ENCODE measurements around the gene HEATR9.

The HEATR9 gene

DNA sequence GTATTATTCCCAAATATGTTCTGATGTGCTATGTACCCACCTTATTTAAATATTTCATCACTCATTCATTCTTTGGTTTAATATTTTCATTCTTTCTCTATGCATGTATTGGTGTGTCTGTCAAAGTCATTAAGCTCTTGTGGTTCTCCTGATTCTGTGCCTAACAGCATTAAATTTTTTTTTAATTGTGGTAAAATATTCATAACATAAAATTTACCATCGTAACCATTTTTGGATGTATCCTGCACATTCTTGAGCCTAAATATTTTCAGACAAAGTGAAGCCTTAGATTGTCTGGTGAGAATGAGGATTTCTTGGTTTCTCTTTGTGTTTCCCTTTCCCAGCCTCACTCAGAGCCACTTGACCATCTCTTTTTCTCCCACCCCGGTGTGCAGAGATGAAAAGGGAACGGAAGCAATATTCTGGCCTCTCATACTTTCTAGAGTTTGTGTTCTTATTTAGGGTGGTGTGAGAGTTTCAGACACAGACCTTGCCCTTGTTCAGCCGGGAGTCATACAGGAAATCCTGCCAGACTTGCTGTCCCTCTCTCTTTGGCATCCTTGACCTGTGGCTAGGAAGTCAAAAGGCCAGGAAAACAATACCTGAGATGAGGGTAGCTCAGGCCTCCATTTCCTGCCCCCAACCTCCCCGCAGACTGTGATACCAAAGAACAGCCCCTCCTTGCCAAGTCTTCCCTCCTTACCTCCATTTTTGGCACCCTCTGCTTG lies 6.5 kb upstream of the HEATR9 start:
- Histone ChIP-seq H3K27ac (no peak overlapping the region), H3K27me3 (no peaks in the 10 kb centered on the region), H3K4me3 (ENCODE audit: low read depth in 1 of 2, low read length in 1 of 2) (no peak overlapping the region), H3K4me1 (ENCODE audit: control insufficient read depth in 1 of 2, insufficient read depth in 1 of 2, low read depth in 1 of 2, low read length in 1 of 2) (no peaks in the 10 kb centered on the region), H3K36me3 (no peaks in the 10 kb centered on the region), H3K9me3 (no peaks in the 10 kb centered on the region)
- TF ChIP-seq, protein P1, sequence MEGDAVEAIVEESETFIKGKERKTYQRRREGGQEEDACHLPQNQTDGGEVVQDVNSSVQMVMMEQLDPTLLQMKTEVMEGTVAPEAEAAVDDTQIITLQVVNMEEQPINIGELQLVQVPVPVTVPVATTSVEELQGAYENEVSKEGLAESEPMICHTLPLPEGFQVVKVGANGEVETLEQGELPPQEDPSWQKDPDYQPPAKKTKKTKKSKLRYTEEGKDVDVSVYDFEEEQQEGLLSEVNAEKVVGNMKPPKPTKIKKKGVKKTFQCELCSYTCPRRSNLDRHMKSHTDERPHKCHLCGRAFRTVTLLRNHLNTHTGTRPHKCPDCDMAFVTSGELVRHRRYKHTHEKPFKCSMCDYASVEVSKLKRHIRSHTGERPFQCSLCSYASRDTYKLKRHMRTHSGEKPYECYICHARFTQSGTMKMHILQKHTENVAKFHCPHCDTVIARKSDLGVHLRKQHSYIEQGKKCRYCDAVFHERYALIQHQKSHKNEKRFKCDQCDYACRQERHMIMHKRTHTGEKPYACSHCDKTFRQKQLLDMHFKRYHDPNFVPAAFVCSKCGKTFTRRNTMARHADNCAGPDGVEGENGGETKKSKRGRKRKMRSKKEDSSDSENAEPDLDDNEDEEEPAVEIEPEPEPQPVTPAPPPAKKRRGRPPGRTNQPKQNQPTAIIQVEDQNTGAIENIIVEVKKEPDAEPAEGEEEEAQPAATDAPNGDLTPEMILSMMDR (IDR thresholded peaks at IDR 0.05) = no peak

DNA sequence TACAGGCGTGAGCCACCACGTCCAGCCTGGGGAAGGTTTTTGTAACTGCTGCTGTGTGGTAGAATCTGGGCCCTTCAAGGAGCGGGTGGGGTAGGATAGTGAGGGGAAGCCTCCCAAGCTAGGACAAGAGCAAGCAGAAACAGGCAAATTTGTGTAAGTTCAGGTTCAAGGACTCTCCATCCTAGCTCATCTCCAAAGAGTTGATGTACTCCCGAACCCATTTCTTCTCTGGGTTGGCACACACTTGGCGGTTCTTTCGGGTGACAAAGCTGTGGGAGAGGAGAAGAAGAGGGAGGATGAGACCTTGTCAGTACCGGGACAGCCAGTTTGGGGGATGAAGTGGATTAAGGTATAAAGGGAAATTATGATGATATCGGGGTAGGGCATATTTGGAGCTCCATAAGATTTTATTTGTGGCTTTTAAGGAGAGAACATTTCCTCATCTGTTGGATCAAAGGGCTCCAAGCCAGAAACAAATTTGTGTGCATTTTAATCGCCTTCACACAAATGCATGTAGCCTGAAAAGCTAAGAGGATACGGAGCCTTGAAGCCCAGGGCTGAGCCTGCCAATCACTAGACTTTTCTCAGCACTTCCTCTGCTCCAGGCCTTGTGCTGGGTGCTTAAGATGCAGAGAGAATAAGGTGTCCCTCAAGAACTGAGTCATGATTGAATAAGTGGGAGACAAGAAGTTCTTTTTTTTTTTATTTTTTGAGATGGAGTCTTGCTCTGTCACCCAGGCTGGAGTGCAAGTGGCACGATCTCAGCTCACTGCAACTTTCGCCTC lies 3.7 kb upstream of the HEATR9 start:
- Histone ChIP-seq H3K36me3 (no peaks in the 10 kb centered on the region), H3K9me3 (no peaks in the 10 kb centered on the region), H3K27ac (no peak overlapping the region), H3K27me3 (no peaks in the 10 kb centered on the region), H3K4me3 (ENCODE audit: low read depth in 1 of 2, low read length in 1 of 2) (no peak overlapping the region), H3K4me1 (ENCODE audit: control insufficient read depth in 1 of 2, insufficient read depth in 1 of 2, low read depth in 1 of 2, low read length in 1 of 2) (no peaks in the 10 kb centered on the region)
- TF ChIP-seq, protein P1 (IDR thresholded peaks at IDR 0.05) = no peak

DNA sequence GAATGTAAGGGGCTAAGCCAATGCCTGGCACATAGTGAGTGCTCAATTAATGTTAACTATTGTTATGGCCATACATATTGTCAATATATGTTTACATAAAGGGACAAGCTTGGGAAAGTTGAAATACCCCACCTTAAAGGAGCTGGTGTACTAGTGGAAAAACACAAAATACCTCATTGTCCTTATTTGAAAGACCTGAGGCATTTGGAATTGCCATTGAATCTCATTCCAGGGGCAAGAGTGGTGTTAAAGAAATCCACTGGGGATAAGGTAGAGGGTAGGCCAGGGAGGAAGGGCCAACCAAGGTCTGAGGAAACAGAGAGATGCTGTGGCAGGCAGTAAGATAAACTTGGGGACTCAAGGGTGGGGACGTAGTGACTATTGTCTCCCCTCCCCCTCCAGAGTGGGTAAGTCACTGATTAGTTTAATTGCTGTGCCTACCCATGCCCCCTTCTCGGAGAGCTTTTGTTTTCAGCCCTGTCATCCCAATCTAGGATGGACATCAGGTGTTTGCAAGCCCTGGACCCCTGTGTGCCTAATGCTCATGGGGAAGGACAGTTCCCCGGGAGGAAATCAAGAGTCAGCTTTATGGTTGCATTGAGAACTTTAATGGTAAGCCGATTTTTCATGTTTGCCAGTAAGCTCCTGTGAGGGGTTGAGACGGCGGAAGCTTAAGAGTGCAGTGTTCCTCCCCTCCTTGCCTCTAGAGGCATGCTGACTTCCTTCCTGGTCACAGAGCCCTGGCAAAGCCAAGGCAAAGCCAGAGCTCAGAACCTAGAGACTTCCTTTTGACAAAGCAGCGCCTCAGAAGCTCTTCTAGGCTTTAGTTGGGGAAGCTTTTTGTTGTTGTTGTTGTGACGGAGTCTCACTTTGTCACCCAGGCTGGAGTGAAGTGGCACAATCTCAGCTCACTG lies 2.5 kb upstream of the HEATR9 start:
- H3K27ac ChIP-seq = no peak overlapping the region
- TF ChIP-seq, protein P1 (IDR thresholded peaks at IDR 0.05) = no peak

DNA sequence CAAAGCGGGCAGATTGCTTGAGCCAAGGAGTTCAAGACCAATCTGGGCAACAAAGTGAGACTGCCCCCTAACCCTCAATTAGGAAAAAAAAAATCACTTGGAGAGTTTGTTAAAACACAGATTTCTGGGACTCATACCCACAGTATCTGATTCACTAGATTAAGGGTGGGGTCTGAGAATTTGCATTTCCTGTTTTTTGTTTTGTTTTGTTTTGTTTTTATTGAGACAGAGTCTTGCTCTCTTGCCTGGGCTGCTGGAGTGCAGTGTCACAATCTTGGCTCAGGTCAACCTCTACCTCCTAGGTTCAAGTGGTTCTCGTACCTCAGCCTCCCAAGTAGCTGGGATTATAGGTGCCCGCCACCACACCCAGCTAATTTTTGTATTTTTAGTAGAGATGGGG lies 1.1 kb downstream of the HEATR9 start:
- no peaks in the 10 kb centered on the region for H3K4me1 ChIP-seq (ENCODE audit: control insufficient read depth in 1 of 2, insufficient read depth in 1 of 2, low read depth in 1 of 2, low read length in 1 of 2)
- H3K9me3 ChIP-seq = no peaks in the 10 kb centered on the region
- H3K4me3 ChIP-seq (ENCODE audit: low read depth in 1 of 2, low read length in 1 of 2) = no peak overlapping the region
- H3K27me3 ChIP-seq = no peaks in the 10 kb centered on the region
- H3K36me3 ChIP-seq = no peaks in the 10 kb centered on the region
- TF ChIP-seq, protein P1 (IDR thresholded peaks at IDR 0.05) = no peak
- H3K27ac ChIP-seq = no peak overlapping the region

More for the DNA sequence above, 2.5 kb upstream of the HEATR9 start:
- Histone ChIP-seq H3K9me3 (no peaks in the 10 kb centered on the region), H3K4me1 (ENCODE audit: control insufficient read depth in 1 of 2, insufficient read depth in 1 of 2, low read depth in 1 of 2, low read length in 1 of 2) (no peaks in the 10 kb centered on the region), H3K4me3 (ENCODE audit: low read depth in 1 of 2, low read length in 1 of 2) (no peak overlapping the region), H3K27me3 (no peaks in the 10 kb centered on the region), H3K36me3 (no peaks in the 10 kb centered on the region)

DNA sequence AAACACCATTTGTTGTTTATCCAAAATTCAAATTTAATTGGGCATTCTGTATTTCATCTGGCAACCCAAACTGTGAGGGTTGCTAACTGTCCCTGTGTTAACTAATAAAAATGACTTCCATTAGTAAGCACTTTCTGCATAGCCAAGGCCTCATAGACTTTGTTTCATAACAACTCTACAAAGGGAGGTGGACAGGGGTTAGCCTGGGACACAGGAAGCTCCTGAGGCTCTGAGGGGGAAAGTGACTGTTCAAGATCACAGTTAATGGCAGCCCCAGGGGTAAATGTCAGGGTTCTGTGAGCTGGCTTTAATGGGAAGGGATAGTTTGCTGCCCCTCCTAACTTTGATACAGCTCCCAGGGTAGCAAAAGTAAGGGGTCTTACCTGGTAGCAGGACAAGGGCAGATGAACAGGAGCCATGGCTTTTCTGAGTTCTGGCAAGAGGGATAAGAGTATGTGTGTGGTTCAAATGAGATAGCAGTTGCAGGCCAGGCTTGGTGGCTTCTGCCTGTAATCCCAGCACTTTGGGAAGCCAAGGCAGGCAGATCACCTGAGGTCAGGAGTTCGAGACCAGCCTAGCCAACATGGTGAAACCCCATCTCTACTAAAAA lies 2.2 kb downstream of the HEATR9 start:
- Histone ChIP-seq H3K36me3 (no peaks in the 10 kb centered on the region), H3K27ac (no peak overlapping the region), H3K4me3 (ENCODE audit: low read depth in 1 of 2, low read length in 1 of 2) (no peak overlapping the region), H3K9me3 (no peaks in the 10 kb centered on the region), H3K27me3 (no peaks in the 10 kb centered on the region), H3K4me1 (ENCODE audit: control insufficient read depth in 1 of 2, insufficient read depth in 1 of 2, low read depth in 1 of 2, low read length in 1 of 2) (no peaks in the 10 kb centered on the region)
- TF ChIP-seq, protein P1 (IDR thresholded peaks at IDR 0.05) = no peak

Data from neutrophil (primary cell).